ENCODE measurements around the gene RNF32. TPM values are rescaled to one million over a fixed set of nuclear protein-coding genes. Genes with fewer than 3 reads are reported as not detected.

The RNF32 gene
- total RNA-seq, 1 experiment from 2014 or later: 3.5 TPM

- ChIA-PET CTCF (no interaction called here), POLR2A (no interaction called here)
- intact Hi-C loops (cut with micrococcal nuclease; ENCODE audit: unreplicated experiment): no loop called here
- DNase-seq (ENCODE audit: low read depth, low spot score) (no peak), ATAC-seq (no peak)
- Histone ChIP-seq H3K4me3 (ENCODE audit: low read depth in 2 of 2, low read length in 2 of 2) (no peak overlapping the region), H3K27me3 (ENCODE audit: control insufficient read depth, insufficient read depth, low read length) (no peaks in the 10 kb centered on the region), H3K36me3 (ENCODE audit: control insufficient read depth, insufficient read depth, low read length) (no peaks in the 10 kb centered on the region), H3K4me1 (ENCODE audit: control insufficient read depth, insufficient read depth, low read length) (no peaks in the 10 kb centered on the region), H3K9me3 (ENCODE audit: control insufficient read depth, insufficient read depth, low read depth, low read length) (no peaks in the 10 kb centered on the region), H3K27ac (ENCODE audit: low read length) (no peak overlapping the region)
- TF ChIP-seq SIN3A (IDR thresholded peaks at IDR 0.05; ENCODE audit: borderline replicate concordance, insufficient read depth, low read depth, low read length): no peak
- no peak for TF ChIP-seq POLR2AphosphoS5 (IDR thresholded peaks at IDR 0.05; ENCODE audit: low read depth, low read length)
- TF ChIP-seq REST (IDR thresholded peaks at IDR 0.05; ENCODE audit: insufficient read depth in 1 of 2, low read depth in 2 of 2, low read length in 1 of 2): no peak
- BruUV-seq (replicated peaks): no TSS peak
- in situ Hi-C loops (cut with HindIII; ENCODE audit: low pct_unique_long_range_greater_than_20kb, low sequenced_read_pairs): no loop called here
Observed at GRCh38 chr7:156594283-156595080, 46.1 kb upstream of the RNF32 start.

DNA sequence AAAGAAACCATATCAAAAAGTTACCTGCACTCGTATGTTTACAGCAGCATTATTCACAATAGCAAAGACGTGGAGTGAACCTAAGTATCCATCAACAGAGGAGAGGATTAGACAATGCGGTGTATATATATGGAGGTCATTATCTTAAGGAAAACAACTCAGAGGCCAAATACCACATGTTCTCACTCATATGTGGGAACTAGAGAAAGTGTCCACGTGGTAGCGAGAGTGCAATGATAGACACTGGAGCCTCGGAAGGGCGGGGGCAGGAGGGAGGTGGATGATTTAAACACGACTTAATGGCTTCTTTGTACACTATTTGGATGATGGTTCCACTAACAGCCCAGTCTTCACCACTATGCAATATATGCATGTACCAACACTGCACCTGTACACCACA, 40.1 kb upstream of the RNF32 start:
- H3K36me3 ChIP-seq (ENCODE audit: control insufficient read depth, insufficient read depth, low read length): no peaks in the 10 kb centered on the region
- no peak overlapping the region for H3K27ac ChIP-seq (ENCODE audit: low read length)
- no peaks in the 10 kb centered on the region for H3K4me1 ChIP-seq (ENCODE audit: control insufficient read depth, insufficient read depth, low read length)
- ChIA-PET POLR2A (no interaction called here), CTCF (no interaction called here)
- TF ChIP-seq SIN3A (IDR thresholded peaks at IDR 0.05; ENCODE audit: borderline replicate concordance, insufficient read depth, low read depth, low read length): no peak
- no peak for TF ChIP-seq POLR2AphosphoS5 (IDR thresholded peaks at IDR 0.05; ENCODE audit: low read depth, low read length)
- no peak for TF ChIP-seq TCF7L2 (IDR thresholded peaks at IDR 0.05; ENCODE audit: low read depth, low read length)
- TF ChIP-seq, protein P1, sequence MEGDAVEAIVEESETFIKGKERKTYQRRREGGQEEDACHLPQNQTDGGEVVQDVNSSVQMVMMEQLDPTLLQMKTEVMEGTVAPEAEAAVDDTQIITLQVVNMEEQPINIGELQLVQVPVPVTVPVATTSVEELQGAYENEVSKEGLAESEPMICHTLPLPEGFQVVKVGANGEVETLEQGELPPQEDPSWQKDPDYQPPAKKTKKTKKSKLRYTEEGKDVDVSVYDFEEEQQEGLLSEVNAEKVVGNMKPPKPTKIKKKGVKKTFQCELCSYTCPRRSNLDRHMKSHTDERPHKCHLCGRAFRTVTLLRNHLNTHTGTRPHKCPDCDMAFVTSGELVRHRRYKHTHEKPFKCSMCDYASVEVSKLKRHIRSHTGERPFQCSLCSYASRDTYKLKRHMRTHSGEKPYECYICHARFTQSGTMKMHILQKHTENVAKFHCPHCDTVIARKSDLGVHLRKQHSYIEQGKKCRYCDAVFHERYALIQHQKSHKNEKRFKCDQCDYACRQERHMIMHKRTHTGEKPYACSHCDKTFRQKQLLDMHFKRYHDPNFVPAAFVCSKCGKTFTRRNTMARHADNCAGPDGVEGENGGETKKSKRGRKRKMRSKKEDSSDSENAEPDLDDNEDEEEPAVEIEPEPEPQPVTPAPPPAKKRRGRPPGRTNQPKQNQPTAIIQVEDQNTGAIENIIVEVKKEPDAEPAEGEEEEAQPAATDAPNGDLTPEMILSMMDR (IDR thresholded peaks at IDR 0.05): no peak
- no peak for TF ChIP-seq REST (IDR thresholded peaks at IDR 0.05; ENCODE audit: insufficient read depth in 1 of 2, low read depth in 2 of 2, low read length in 1 of 2)
- BruUV-seq (replicated peaks): no TSS peak
- H3K4me3 ChIP-seq (ENCODE audit: low read depth in 2 of 2, low read length in 2 of 2): no peak overlapping the region
- in situ Hi-C loops (cut with HindIII; ENCODE audit: low pct_unique_long_range_greater_than_20kb, low sequenced_read_pairs): no loop called here
- no peaks in the 10 kb centered on the region for H3K9me3 ChIP-seq (ENCODE audit: control insufficient read depth, insufficient read depth, low read depth, low read length)
- no peak for DNase-seq (ENCODE audit: low read depth, low spot score)
- intact Hi-C loops (cut with micrococcal nuclease; ENCODE audit: unreplicated experiment): no loop called here
- no peaks in the 10 kb centered on the region for H3K27me3 ChIP-seq (ENCODE audit: control insufficient read depth, insufficient read depth, low read length)
- no peak for ATAC-seq
